ENCODE results near the gene MAP3K4. TPM values are rescaled to one million over a fixed set of nuclear protein-coding genes. Genes with fewer than 3 reads are reported as not detected.

The MAP3K4 gene
- total RNA-seq, 1 experiment from 2014 or later = 27.9 TPM

- H3K27me3 ChIP-seq (ENCODE audit: low read length) = no peaks in the 10 kb centered on the region
- BruUV-seq (replicated peaks) = no TSS peak
- no peaks in the 10 kb centered on the region for H3K9me2 ChIP-seq (replicated peaks; ENCODE audit: low read length)
- no peaks in the 10 kb centered on the region for H3K79me2 ChIP-seq (ENCODE audit: low read length)
- ChIA-PET CTCF (no interaction called here), POLR2A (ENCODE audit: unreplicated experiment) (no interaction called here)
- ATAC-seq = no peak
- H3F3A ChIP-seq (ENCODE audit: low read length, unreplicated experiment) = no peaks in the 10 kb centered on the region
- H3K9me3 ChIP-seq (ENCODE audit: low read length) = no peaks in the 10 kb centered on the region
- H3K9ac ChIP-seq (ENCODE audit: low read length) = no peak overlapping the region
- peaks cover 16% of the 10 kb centered on the region for H3K4me1 ChIP-seq (ENCODE audit: insufficient read depth, low read length)
- TF ChIP-seq CTCF (conservative IDR thresholded peaks at IDR 0.05; ENCODE audit: low read depth, low read length) = no peak
- no peak for DNase-seq
- no peak overlapping the region for H3K4me2 ChIP-seq (ENCODE audit: low read length)
- H4K20me1 ChIP-seq (ENCODE audit: low read length) = no peaks in the 10 kb centered on the region
- H3K4me3 ChIP-seq (ENCODE audit: low read length) = no peak overlapping the region
- peaks cover 61% of the 10 kb centered on the region for H3K36me3 ChIP-seq (ENCODE audit: low read depth, low read length)
- H3K27ac ChIP-seq (ENCODE audit: low read length) = no peak overlapping the region
- H2AFZ ChIP-seq (ENCODE audit: low read length) = no peak overlapping the region
- intact Hi-C loops (cut with micrococcal nuclease) = no loop called here
These were observed 118.6 kb downstream of the MAP3K4 start for GRCh38 chr6:161110028-161110779.

GRCh38 chr6:161111261-161111660 is 119.7 kb downstream of the MAP3K4 start:
- no peaks in the 10 kb centered on the region for H3K27me3 ChIP-seq (ENCODE audit: low read length)
- H3K27ac ChIP-seq (ENCODE audit: low read length) = no peak overlapping the region
- no peak overlapping the region for H3K4me3 ChIP-seq (ENCODE audit: low read length)
- DNase-seq (no peak), ATAC-seq (no peak)
- BruUV-seq (replicated peaks) = no TSS peak
- H3K79me2 ChIP-seq (ENCODE audit: low read length) = no peaks in the 10 kb centered on the region
- TF ChIP-seq EZH2 (IDR thresholded peaks at IDR 0.05; ENCODE audit: low read length, unreplicated experiment) = no peak
- no peak for TF ChIP-seq EZH2phosphoT487 (IDR thresholded peaks at IDR 0.05; ENCODE audit: borderline replicate concordance, low read length)
- no peak for TF ChIP-seq CTCF (conservative IDR thresholded peaks at IDR 0.05; ENCODE audit: low read depth, low read length)
- CTCF ChIA-PET = no interaction called here
- H3F3A ChIP-seq (ENCODE audit: low read length, unreplicated experiment) = no peaks in the 10 kb centered on the region
- H4K20me1 ChIP-seq (ENCODE audit: low read length) = no peaks in the 10 kb centered on the region
- peaks cover 5% of the 10 kb centered on the region for H3K4me1 ChIP-seq (ENCODE audit: insufficient read depth, low read length)
- no peaks in the 10 kb centered on the region for H3K9me3 ChIP-seq (ENCODE audit: low read length)
- no peak overlapping the region for H3K4me2 ChIP-seq (ENCODE audit: low read length)
- POLR2A ChIA-PET (ENCODE audit: unreplicated experiment) = no interaction called here
- intact Hi-C loops (cut with micrococcal nuclease) = no loop called here
- peaks cover 61% of the 10 kb centered on the region for H3K36me3 ChIP-seq (ENCODE audit: low read depth, low read length)
- H3K9ac ChIP-seq (ENCODE audit: low read length) = no peak overlapping the region
- no peak overlapping the region for H2AFZ ChIP-seq (ENCODE audit: low read length)
- no peaks in the 10 kb centered on the region for H3K9me2 ChIP-seq (replicated peaks; ENCODE audit: low read length)

GRCh38 chr6:161115468-161115867 is 123.9 kb downstream of the MAP3K4 start:
- intact Hi-C loops (cut with micrococcal nuclease) = no loop called here
- no peaks in the 10 kb centered on the region for H3K79me2 ChIP-seq (ENCODE audit: low read length)
- H3K27me3 ChIP-seq (ENCODE audit: low read length) = no peaks in the 10 kb centered on the region
- no TSS peak for BruUV-seq (replicated peaks)
- no peak overlapping the region for H3K27ac ChIP-seq (ENCODE audit: low read length)
- ATAC-seq = no peak
- H3K4me2 ChIP-seq (ENCODE audit: low read length) = no peak overlapping the region
- no peak for DNase-seq
- H3K36me3 ChIP-seq (ENCODE audit: low read depth, low read length) = peaks cover 42% of the 10 kb centered on the region
- no peak overlapping the region for H2AFZ ChIP-seq (ENCODE audit: low read length)
- H3F3A ChIP-seq (ENCODE audit: low read length, unreplicated experiment) = no peaks in the 10 kb centered on the region
- H3K4me1 ChIP-seq (ENCODE audit: insufficient read depth, low read length) = no peaks in the 10 kb centered on the region
- H3K9me2 ChIP-seq (replicated peaks; ENCODE audit: low read length) = no peaks in the 10 kb centered on the region
- POLR2A ChIA-PET (ENCODE audit: unreplicated experiment) = no interaction called here
- no peak overlapping the region for H3K4me3 ChIP-seq (ENCODE audit: low read length)
- CTCF ChIA-PET = no interaction called here
- H3K9ac ChIP-seq (ENCODE audit: low read length) = no peak overlapping the region
- TF ChIP-seq CTCF (conservative IDR thresholded peaks at IDR 0.05; ENCODE audit: low read depth, low read length) (no peak), EZH2phosphoT487 (IDR thresholded peaks at IDR 0.05; ENCODE audit: borderline replicate concordance, low read length) (no peak), EZH2 (IDR thresholded peaks at IDR 0.05; ENCODE audit: low read length, unreplicated experiment) (no peak)
- H3K9me3 ChIP-seq (ENCODE audit: low read length) = no peaks in the 10 kb centered on the region
- no peaks in the 10 kb centered on the region for H4K20me1 ChIP-seq (ENCODE audit: low read length)
